ENCODE measurements around the gene AGTPBP1.
"Not testable (repeated sequence)": the region's sequence is repeated elsewhere in the genome, so short reads cannot be mapped to it uniquely, and the experiment has no call there.

Gene AGTPBP1, protein sequence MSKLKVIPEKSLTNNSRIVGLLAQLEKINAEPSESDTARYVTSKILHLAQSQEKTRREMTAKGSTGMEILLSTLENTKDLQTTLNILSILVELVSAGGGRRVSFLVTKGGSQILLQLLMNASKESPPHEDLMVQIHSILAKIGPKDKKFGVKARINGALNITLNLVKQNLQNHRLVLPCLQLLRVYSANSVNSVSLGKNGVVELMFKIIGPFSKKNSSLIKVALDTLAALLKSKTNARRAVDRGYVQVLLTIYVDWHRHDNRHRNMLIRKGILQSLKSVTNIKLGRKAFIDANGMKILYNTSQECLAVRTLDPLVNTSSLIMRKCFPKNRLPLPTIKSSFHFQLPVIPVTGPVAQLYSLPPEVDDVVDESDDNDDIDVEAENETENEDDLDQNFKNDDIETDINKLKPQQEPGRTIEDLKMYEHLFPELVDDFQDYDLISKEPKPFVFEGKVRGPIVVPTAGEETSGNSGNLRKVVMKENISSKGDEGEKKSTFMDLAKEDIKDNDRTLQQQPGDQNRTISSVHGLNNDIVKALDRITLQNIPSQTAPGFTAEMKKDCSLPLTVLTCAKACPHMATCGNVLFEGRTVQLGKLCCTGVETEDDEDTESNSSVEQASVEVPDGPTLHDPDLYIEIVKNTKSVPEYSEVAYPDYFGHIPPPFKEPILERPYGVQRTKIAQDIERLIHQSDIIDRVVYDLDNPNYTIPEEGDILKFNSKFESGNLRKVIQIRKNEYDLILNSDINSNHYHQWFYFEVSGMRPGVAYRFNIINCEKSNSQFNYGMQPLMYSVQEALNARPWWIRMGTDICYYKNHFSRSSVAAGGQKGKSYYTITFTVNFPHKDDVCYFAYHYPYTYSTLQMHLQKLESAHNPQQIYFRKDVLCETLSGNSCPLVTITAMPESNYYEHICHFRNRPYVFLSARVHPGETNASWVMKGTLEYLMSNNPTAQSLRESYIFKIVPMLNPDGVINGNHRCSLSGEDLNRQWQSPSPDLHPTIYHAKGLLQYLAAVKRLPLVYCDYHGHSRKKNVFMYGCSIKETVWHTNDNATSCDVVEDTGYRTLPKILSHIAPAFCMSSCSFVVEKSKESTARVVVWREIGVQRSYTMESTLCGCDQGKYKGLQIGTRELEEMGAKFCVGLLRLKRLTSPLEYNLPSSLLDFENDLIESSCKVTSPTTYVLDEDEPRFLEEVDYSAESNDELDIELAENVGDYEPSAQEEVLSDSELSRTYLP

GRCh38 chr9:85741875-85742596 lies at the start of gene AGTPBP1:
Gene AGTPBP1, minus strand, starts transcription at chr9:85741954. Its CDS starts 29,421 bp downstream, at chr9:85712533.
- Histone ChIP-seq H3K27ac (ENCODE audit: low read depth, low read length) (peak within 1 kb of the TSS; percentile 82), H3K79me2 (ENCODE audit: control insufficient read depth, insufficient read depth, low read length, unreplicated experiment) (peaks cover 24% of the 10 kb centered on the region), H2AFZ (ENCODE audit: low read length, unreplicated experiment) (peak within 1 kb of the TSS; percentile 96)

DNA sequence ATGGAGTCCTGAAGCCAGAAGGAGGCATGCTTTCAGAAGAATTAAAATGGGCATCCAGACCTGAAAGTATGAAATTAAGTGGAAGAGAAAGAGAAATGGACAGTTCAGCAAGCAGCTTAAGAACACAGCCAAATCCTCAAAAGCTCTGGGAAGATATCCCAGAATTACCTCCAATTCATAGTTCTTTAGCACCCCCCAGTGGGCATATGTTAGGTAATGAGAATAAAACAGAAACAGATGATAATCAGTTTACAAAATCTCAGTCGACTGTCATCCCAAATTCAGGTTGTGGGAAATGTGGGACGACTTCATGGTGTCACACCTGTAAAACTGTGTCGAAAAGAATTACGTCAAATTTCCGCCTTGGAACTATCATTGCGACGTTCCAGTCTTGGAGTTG lies 44.4 kb upstream of the AGTPBP1 start:
- H3K4me1 ChIP-seq (ENCODE audit: control insufficient read depth, insufficient read depth, low read length, unreplicated experiment); H3K4me3 ChIP-seq (ENCODE audit: low read depth, low read length); H2AFZ ChIP-seq (ENCODE audit: low read length, unreplicated experiment); H3K27me3 ChIP-seq (ENCODE audit: insufficient read depth, low read length); H3K79me2 ChIP-seq (ENCODE audit: control insufficient read depth, insufficient read depth, low read length, unreplicated experiment); H3K27ac ChIP-seq (ENCODE audit: low read depth, low read length); H3K36me3 ChIP-seq (ENCODE audit: insufficient read depth, low read length): not testable (repeated sequence)

More at GRCh38 chr9:85741875-85742596, at the start of gene AGTPBP1:
- Histone ChIP-seq H3K4me1 (ENCODE audit: control insufficient read depth, insufficient read depth, low read length, unreplicated experiment) (peaks cover 16% of the 10 kb centered on the region), H3K4me3 (ENCODE audit: low read depth, low read length) (peak within 1 kb of the TSS; percentile 98), H3K27me3 (ENCODE audit: insufficient read depth, low read length) (peaks cover 28% of the 10 kb centered on the region), H3K36me3 (ENCODE audit: insufficient read depth, low read length) (no peaks in the 10 kb centered on the region)

DNA sequence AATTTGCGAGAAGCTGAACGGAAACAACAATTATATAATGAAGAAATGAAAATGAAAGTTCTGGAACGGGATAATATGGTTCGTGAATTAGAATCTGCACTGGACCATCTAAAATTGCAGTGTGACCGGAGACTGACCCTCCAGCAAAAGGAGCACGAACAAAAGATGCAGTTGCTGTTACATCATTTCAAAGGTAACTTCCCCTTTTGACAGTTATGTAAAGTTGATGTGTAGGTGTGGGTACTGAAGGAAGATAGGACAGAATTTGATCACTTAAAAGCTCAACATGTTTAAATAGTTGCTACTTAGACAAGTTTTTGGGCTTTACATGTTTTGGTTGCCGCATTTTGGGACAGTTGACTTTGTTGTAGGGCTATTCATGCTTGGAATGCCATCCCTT lies 32.1 kb upstream of the AGTPBP1 start:
- not testable (repeated sequence) for H3K4me3 ChIP-seq (ENCODE audit: low read depth, low read length); H3K4me1 ChIP-seq (ENCODE audit: control insufficient read depth, insufficient read depth, low read length, unreplicated experiment)

DNA sequence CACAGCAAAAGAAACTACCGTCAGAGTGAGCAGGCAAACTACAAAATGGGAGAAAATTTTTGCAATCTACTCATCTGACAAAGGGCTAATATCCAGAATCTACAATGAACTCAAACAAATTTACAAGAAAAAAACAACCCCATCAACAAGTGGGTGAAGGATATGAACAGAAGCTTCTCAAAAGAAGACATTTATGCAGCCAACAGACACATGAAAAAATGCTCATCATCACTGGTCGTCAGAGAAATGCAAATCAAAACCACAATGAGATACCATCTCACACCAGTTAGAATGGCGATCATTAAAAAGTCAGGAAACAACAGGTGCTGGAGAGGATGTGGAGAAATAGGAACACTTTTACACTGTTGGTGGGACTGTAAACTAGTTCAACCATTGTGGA lies 20.0 kb upstream of the AGTPBP1 start:
- not testable (repeated sequence) for H3K79me2 ChIP-seq (ENCODE audit: control insufficient read depth, insufficient read depth, low read length, unreplicated experiment); H3K36me3 ChIP-seq (ENCODE audit: insufficient read depth, low read length); H3K27ac ChIP-seq (ENCODE audit: low read depth, low read length); H3K4me1 ChIP-seq (ENCODE audit: control insufficient read depth, insufficient read depth, low read length, unreplicated experiment); H3K27me3 ChIP-seq (ENCODE audit: insufficient read depth, low read length); H2AFZ ChIP-seq (ENCODE audit: low read length, unreplicated experiment); H3K4me3 ChIP-seq (ENCODE audit: low read depth, low read length)

More for the DNA sequence above, 32.1 kb upstream of the AGTPBP1 start:
- H2AFZ ChIP-seq (ENCODE audit: low read length, unreplicated experiment); H3K36me3 ChIP-seq (ENCODE audit: insufficient read depth, low read length); H3K27ac ChIP-seq (ENCODE audit: low read depth, low read length); H3K27me3 ChIP-seq (ENCODE audit: insufficient read depth, low read length); H3K79me2 ChIP-seq (ENCODE audit: control insufficient read depth, insufficient read depth, low read length, unreplicated experiment): not testable (repeated sequence)

GRCh38 chr9:85757716-85758115 lies 16.0 kb upstream of the AGTPBP1 start:
- not testable (repeated sequence) for H2AFZ ChIP-seq (ENCODE audit: low read length, unreplicated experiment)

GRCh38 chr9:85756216-85756615 lies 14.5 kb upstream of the AGTPBP1 start:
- not testable (repeated sequence) for H3K27ac ChIP-seq (ENCODE audit: low read depth, low read length); H3K4me1 ChIP-seq (ENCODE audit: control insufficient read depth, insufficient read depth, low read length, unreplicated experiment); H3K36me3 ChIP-seq (ENCODE audit: insufficient read depth, low read length); H3K4me3 ChIP-seq (ENCODE audit: low read depth, low read length); H2AFZ ChIP-seq (ENCODE audit: low read length, unreplicated experiment); H3K27me3 ChIP-seq (ENCODE audit: insufficient read depth, low read length); H3K79me2 ChIP-seq (ENCODE audit: control insufficient read depth, insufficient read depth, low read length, unreplicated experiment)

More at GRCh38 chr9:85757716-85758115, 16.0 kb upstream of the AGTPBP1 start:
- not testable (repeated sequence) for H3K4me3 ChIP-seq (ENCODE audit: low read depth, low read length); H3K4me1 ChIP-seq (ENCODE audit: control insufficient read depth, insufficient read depth, low read length, unreplicated experiment); H3K27me3 ChIP-seq (ENCODE audit: insufficient read depth, low read length); H3K27ac ChIP-seq (ENCODE audit: low read depth, low read length); H3K79me2 ChIP-seq (ENCODE audit: control insufficient read depth, insufficient read depth, low read length, unreplicated experiment); H3K36me3 ChIP-seq (ENCODE audit: insufficient read depth, low read length)

DNA sequence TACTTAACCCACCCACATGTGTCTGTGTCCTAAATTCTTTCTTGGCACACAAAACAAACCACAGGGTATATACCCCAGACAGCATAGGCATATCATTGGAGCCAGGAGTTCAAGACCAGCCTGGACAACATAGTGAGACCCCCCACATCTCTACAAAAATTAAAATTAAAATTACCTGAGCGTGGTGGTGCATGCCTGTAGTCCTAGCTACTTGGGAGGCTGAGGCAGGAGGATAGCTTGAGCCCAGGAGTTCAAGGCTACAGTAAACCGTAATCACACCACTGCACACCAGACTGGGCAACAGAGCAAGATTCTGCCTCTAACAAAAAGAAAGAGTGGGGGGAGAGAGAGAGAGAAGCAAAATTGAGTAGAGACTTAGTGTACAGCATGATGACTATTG lies 4.6 kb upstream of the AGTPBP1 start:
- peaks cover 11% of the 10 kb centered on the region for H3K4me1 ChIP-seq (ENCODE audit: control insufficient read depth, insufficient read depth, low read length, unreplicated experiment)
- peaks cover 52% of the 10 kb centered on the region for H3K27me3 ChIP-seq (ENCODE audit: insufficient read depth, low read length)
- H3K36me3 ChIP-seq (ENCODE audit: insufficient read depth, low read length), result no peaks in the 10 kb centered on the region
- H2AFZ ChIP-seq (ENCODE audit: low read length, unreplicated experiment), result no peak overlapping the region
- H3K4me3 ChIP-seq (ENCODE audit: low read depth, low read length), result no peak overlapping the region
- no peak overlapping the region for H3K27ac ChIP-seq (ENCODE audit: low read depth, low read length)
- H3K79me2 ChIP-seq (ENCODE audit: control insufficient read depth, insufficient read depth, low read length, unreplicated experiment), result no peaks in the 10 kb centered on the region

- Histone ChIP-seq H3K4me3 (ENCODE audit: low read depth, low read length) (no peak overlapping the region), H3K36me3 (ENCODE audit: insufficient read depth, low read length) (no peaks in the 10 kb centered on the region), H2AFZ (ENCODE audit: low read length, unreplicated experiment) (no peak overlapping the region), H3K4me1 (ENCODE audit: control insufficient read depth, insufficient read depth, low read length, unreplicated experiment) (peaks cover 15% of the 10 kb centered on the region), H3K79me2 (ENCODE audit: control insufficient read depth, insufficient read depth, low read length, unreplicated experiment) (peaks cover 10% of the 10 kb centered on the region), H3K27ac (ENCODE audit: low read depth, low read length) (no peak overlapping the region), H3K27me3 (ENCODE audit: insufficient read depth, low read length) (peaks cover 46% of the 10 kb centered on the region)
Measured at GRCh38 chr9:85745203-85745602, 3.4 kb upstream of the AGTPBP1 start.

- Histone ChIP-seq H3K79me2 (ENCODE audit: control insufficient read depth, insufficient read depth, low read length, unreplicated experiment) (peaks cover 14% of the 10 kb centered on the region), H3K27me3 (ENCODE audit: insufficient read depth, low read length) (peaks cover 40% of the 10 kb centered on the region), H2AFZ (ENCODE audit: low read length, unreplicated experiment) (no peak overlapping the region), H3K4me3 (ENCODE audit: low read depth, low read length) (no peak overlapping the region), H3K27ac (ENCODE audit: low read depth, low read length) (no peak overlapping the region), H3K36me3 (ENCODE audit: insufficient read depth, low read length) (no peaks in the 10 kb centered on the region), H3K4me1 (ENCODE audit: control insufficient read depth, insufficient read depth, low read length, unreplicated experiment) (peaks cover 16% of the 10 kb centered on the region)
Measured at GRCh38 chr9:85744480-85744879, 2.7 kb upstream of the AGTPBP1 start.
